ENCODE results near the gene EDARADD. TPM values are rescaled to one million over a fixed set of nuclear protein-coding genes. Genes with fewer than 3 reads are reported as not detected.

EDARADD gene
- total RNA-seq, 1 experiment from 2014 or later = 0.91 TPM

GRCh38 chr1:236465231-236465958 lies 71.3 kb downstream of the EDARADD start:
- TF ChIP-seq EZH2 (IDR thresholded peaks at IDR 0.05; ENCODE audit: low read length, unreplicated experiment) (no peak), EZH2phosphoT487 (IDR thresholded peaks at IDR 0.05; ENCODE audit: borderline replicate concordance, low read length) (no peak), CTCF (conservative IDR thresholded peaks at IDR 0.05; ENCODE audit: low read depth, low read length) (no peak)
- Histone ChIP-seq H3K4me3 (ENCODE audit: low read length) (no peak overlapping the region), H3K9me3 (ENCODE audit: low read length) (no peaks in the 10 kb centered on the region), H3F3A (ENCODE audit: low read length, unreplicated experiment) (no peaks in the 10 kb centered on the region), H3K9ac (ENCODE audit: low read length) (no peak overlapping the region), H3K27me3 (ENCODE audit: low read length) (peaks cover 7% of the 10 kb centered on the region), H3K9me2 (replicated peaks; ENCODE audit: low read length) (no peaks in the 10 kb centered on the region), H3K27ac (ENCODE audit: low read length) (no peak overlapping the region), H3K36me3 (ENCODE audit: low read depth, low read length) (no peaks in the 10 kb centered on the region), H3K4me2 (ENCODE audit: low read length) (no peak overlapping the region), H4K20me1 (ENCODE audit: low read length) (no peaks in the 10 kb centered on the region), H3K79me2 (ENCODE audit: low read length) (no peaks in the 10 kb centered on the region), H3K4me1 (ENCODE audit: insufficient read depth, low read length) (peaks cover 6% of the 10 kb centered on the region; the same call in 1 of the 2 replicates), H2AFZ (ENCODE audit: low read length) (no peak overlapping the region)
- ChIA-PET CTCF (no interaction called here), POLR2A (ENCODE audit: unreplicated experiment) (no interaction called here)
- no TSS peak for BruUV-seq (replicated peaks)
- intact Hi-C loops (cut with micrococcal nuclease) = no loop called here
- DNase-seq (peak; percentile 26), ATAC-seq (no peak)

GRCh38 chr1:236465959-236466303 lies 71.8 kb downstream of the EDARADD start:
- peaks cover 6% of the 10 kb centered on the region; the same call in 1 of the 2 replicates for H3K4me1 ChIP-seq (ENCODE audit: insufficient read depth, low read length)
- no peaks in the 10 kb centered on the region for H3K9me2 ChIP-seq (replicated peaks; ENCODE audit: low read length)
- H4K20me1 ChIP-seq (ENCODE audit: low read length) = no peaks in the 10 kb centered on the region
- DNase-seq = no peak
- ATAC-seq = no peak
- peaks cover 7% of the 10 kb centered on the region for H3K27me3 ChIP-seq (ENCODE audit: low read length)
- no peak overlapping the region for H2AFZ ChIP-seq (ENCODE audit: low read length)
- POLR2A ChIA-PET (ENCODE audit: unreplicated experiment) = no interaction called here
- CTCF ChIA-PET = no interaction called here
- H3F3A ChIP-seq (ENCODE audit: low read length, unreplicated experiment) = no peaks in the 10 kb centered on the region
- H3K9ac ChIP-seq (ENCODE audit: low read length) = no peak overlapping the region
- no TSS peak for BruUV-seq (replicated peaks)
- no peak overlapping the region for H3K27ac ChIP-seq (ENCODE audit: low read length)
- H3K79me2 ChIP-seq (ENCODE audit: low read length) = no peaks in the 10 kb centered on the region
- no peak overlapping the region for H3K4me2 ChIP-seq (ENCODE audit: low read length)
- no peaks in the 10 kb centered on the region for H3K9me3 ChIP-seq (ENCODE audit: low read length)
- H3K36me3 ChIP-seq (ENCODE audit: low read depth, low read length) = no peaks in the 10 kb centered on the region
- H3K4me3 ChIP-seq (ENCODE audit: low read length) = no peak overlapping the region
- intact Hi-C loops (cut with micrococcal nuclease) = no loop called here
- no peak for TF ChIP-seq EZH2 (IDR thresholded peaks at IDR 0.05; ENCODE audit: low read length, unreplicated experiment)
- no peak for TF ChIP-seq CTCF (conservative IDR thresholded peaks at IDR 0.05; ENCODE audit: low read depth, low read length)
- no peak for TF ChIP-seq EZH2phosphoT487 (IDR thresholded peaks at IDR 0.05; ENCODE audit: borderline replicate concordance, low read length)

GRCh38 chr1:236467327-236467641 lies 73.2 kb downstream of the EDARADD start:
- Histone ChIP-seq H3K9me3 (ENCODE audit: low read length) (no peaks in the 10 kb centered on the region), H3K79me2 (ENCODE audit: low read length) (no peaks in the 10 kb centered on the region), H3K27ac (ENCODE audit: low read length) (no peak overlapping the region), H4K20me1 (ENCODE audit: low read length) (no peaks in the 10 kb centered on the region), H3K27me3 (ENCODE audit: low read length) (peaks cover 3% of the 10 kb centered on the region), H3K4me1 (ENCODE audit: insufficient read depth, low read length) (peaks cover 6% of the 10 kb centered on the region; the same call in 1 of the 2 replicates), H3K36me3 (ENCODE audit: low read depth, low read length) (no peaks in the 10 kb centered on the region), H2AFZ (ENCODE audit: low read length) (no peak overlapping the region), H3K4me3 (ENCODE audit: low read length) (no peak overlapping the region), H3K9ac (ENCODE audit: low read length) (no peak overlapping the region), H3F3A (ENCODE audit: low read length, unreplicated experiment) (no peaks in the 10 kb centered on the region), H3K9me2 (replicated peaks; ENCODE audit: low read length) (no peaks in the 10 kb centered on the region), H3K4me2 (ENCODE audit: low read length) (no peak overlapping the region)
- CTCF ChIA-PET = no interaction called here
- ATAC-seq (no peak), DNase-seq (no peak)
- POLR2A ChIA-PET (ENCODE audit: unreplicated experiment) = no interaction called here
- TF ChIP-seq EZH2 (IDR thresholded peaks at IDR 0.05; ENCODE audit: low read length, unreplicated experiment) = no peak
- TF ChIP-seq CTCF (conservative IDR thresholded peaks at IDR 0.05; ENCODE audit: low read depth, low read length) = no peak
- TF ChIP-seq EZH2phosphoT487 (IDR thresholded peaks at IDR 0.05; ENCODE audit: borderline replicate concordance, low read length) = no peak
- intact Hi-C loops (cut with micrococcal nuclease) = no loop called here
- no TSS peak for BruUV-seq (replicated peaks)

All from PC-3 (cell line).